ENCODE data around the gene NIT2. TPM values are rescaled to one million over a fixed set of nuclear protein-coding genes. Genes with fewer than 3 reads are reported as not detected.
"Not testable (repeated sequence)": the region's sequence is repeated elsewhere in the genome, so short reads cannot be mapped to it uniquely, and the experiment has no call there.

The NIT2 gene
- total RNA-seq, 1 donor from 2014 or later = 56.4 TPM

GRCh38 chr3:100317912-100318311 lies 16.6 kb upstream of the NIT2 start:
- DNase-seq (ENCODE audit: low spot score in 2 of 2, unreplicated experiment in 2 of 2) = no peak
- Mint-ChIP-seq H3K36me3 (peaks cover 5% of the 10 kb centered on the region), H3K4me3 (no peak overlapping the region), H3K9me3 (no peaks in the 10 kb centered on the region), H3K27me3 (ENCODE audit: low read depth) (no peaks in the 10 kb centered on the region), H3K4me1 (no peaks in the 10 kb centered on the region), H3K27ac (no peak overlapping the region)
- TF ChIP-seq CTCF (IDR thresholded peaks at IDR 0.05; ENCODE audit: unreplicated experiment) = no peak

GRCh38 chr3:100319951-100320350 lies 14.6 kb upstream of the NIT2 start:
- H3K27me3 Mint-ChIP-seq (ENCODE audit: low read depth) = no peaks in the 10 kb centered on the region
- DNase-seq (ENCODE audit: low spot score in 2 of 2, unreplicated experiment in 2 of 2) = no peak
- no peak overlapping the region for H3K27ac Mint-ChIP-seq
- no peak for TF ChIP-seq CTCF (IDR thresholded peaks at IDR 0.05; ENCODE audit: unreplicated experiment)
- no peaks in the 10 kb centered on the region for H3K4me1 Mint-ChIP-seq
- no peak overlapping the region for H3K4me3 Mint-ChIP-seq
- H3K36me3 Mint-ChIP-seq = peaks cover 4% of the 10 kb centered on the region
- no peaks in the 10 kb centered on the region for H3K9me3 Mint-ChIP-seq

- Mint-ChIP-seq H3K36me3 (peaks cover 19% of the 10 kb centered on the region), H3K4me3 (no peak overlapping the region), H3K4me1 (no peaks in the 10 kb centered on the region), H3K9me3 (peaks cover 6% of the 10 kb centered on the region), H3K27me3 (ENCODE audit: low read depth) (no peaks in the 10 kb centered on the region), H3K27ac (no peak overlapping the region)
- no peak for TF ChIP-seq CTCF (IDR thresholded peaks at IDR 0.05; ENCODE audit: unreplicated experiment)
- DNase-seq (ENCODE audit: low spot score in 2 of 2, unreplicated experiment in 2 of 2) = no peak
Measured at GRCh38 chr3:100324044-100324443, 10.5 kb upstream of the NIT2 start.

GRCh38 chr3:100325827-100326226 lies 8.7 kb upstream of the NIT2 start:
- peaks cover 15% of the 10 kb centered on the region for H3K36me3 Mint-ChIP-seq
- H3K27me3 Mint-ChIP-seq (ENCODE audit: low read depth) = no peaks in the 10 kb centered on the region
- no peaks in the 10 kb centered on the region for H3K4me1 Mint-ChIP-seq
- H3K9me3 Mint-ChIP-seq = peaks cover 6% of the 10 kb centered on the region
- no peak overlapping the region for H3K4me3 Mint-ChIP-seq
- no peak for DNase-seq (ENCODE audit: low spot score in 2 of 2, unreplicated experiment in 2 of 2)
- no peak overlapping the region for H3K27ac Mint-ChIP-seq
- TF ChIP-seq CTCF (IDR thresholded peaks at IDR 0.05; ENCODE audit: unreplicated experiment) = no peak

GRCh38 chr3:100327377-100327776 lies 7.2 kb upstream of the NIT2 start:
- not testable (repeated sequence) for H3K27me3 Mint-ChIP-seq (ENCODE audit: low read depth); H3K4me3 Mint-ChIP-seq
- H3K36me3 Mint-ChIP-seq = peaks cover 15% of the 10 kb centered on the region

GRCh38 chr3:100329800-100330489 lies 4.6 kb upstream of the NIT2 start:
- TF ChIP-seq CTCF (IDR thresholded peaks at IDR 0.05; ENCODE audit: unreplicated experiment) = no peak
- Mint-ChIP-seq H3K27ac (no peak overlapping the region), H3K4me1 (peaks cover 6% of the 10 kb centered on the region), H3K27me3 (ENCODE audit: low read depth) (no peaks in the 10 kb centered on the region), H3K9me3 (peaks cover 6% of the 10 kb centered on the region), H3K4me3 (no peak overlapping the region), H3K36me3 (peaks cover 15% of the 10 kb centered on the region)
- DNase-seq (ENCODE audit: low spot score in 2 of 2, unreplicated experiment in 2 of 2) = no peak

More at GRCh38 chr3:100327377-100327776, 7.2 kb upstream of the NIT2 start:
- not testable (repeated sequence) for H3K27ac Mint-ChIP-seq; H3K4me1 Mint-ChIP-seq; H3K9me3 Mint-ChIP-seq; DNase-seq (ENCODE audit: low spot score in 2 of 2, unreplicated experiment in 2 of 2)

Measured in mesothelial cell of epicardium (in vitro differentiated cells).